ENCODE data around the gene TSKU.

TSKU gene

DNA sequence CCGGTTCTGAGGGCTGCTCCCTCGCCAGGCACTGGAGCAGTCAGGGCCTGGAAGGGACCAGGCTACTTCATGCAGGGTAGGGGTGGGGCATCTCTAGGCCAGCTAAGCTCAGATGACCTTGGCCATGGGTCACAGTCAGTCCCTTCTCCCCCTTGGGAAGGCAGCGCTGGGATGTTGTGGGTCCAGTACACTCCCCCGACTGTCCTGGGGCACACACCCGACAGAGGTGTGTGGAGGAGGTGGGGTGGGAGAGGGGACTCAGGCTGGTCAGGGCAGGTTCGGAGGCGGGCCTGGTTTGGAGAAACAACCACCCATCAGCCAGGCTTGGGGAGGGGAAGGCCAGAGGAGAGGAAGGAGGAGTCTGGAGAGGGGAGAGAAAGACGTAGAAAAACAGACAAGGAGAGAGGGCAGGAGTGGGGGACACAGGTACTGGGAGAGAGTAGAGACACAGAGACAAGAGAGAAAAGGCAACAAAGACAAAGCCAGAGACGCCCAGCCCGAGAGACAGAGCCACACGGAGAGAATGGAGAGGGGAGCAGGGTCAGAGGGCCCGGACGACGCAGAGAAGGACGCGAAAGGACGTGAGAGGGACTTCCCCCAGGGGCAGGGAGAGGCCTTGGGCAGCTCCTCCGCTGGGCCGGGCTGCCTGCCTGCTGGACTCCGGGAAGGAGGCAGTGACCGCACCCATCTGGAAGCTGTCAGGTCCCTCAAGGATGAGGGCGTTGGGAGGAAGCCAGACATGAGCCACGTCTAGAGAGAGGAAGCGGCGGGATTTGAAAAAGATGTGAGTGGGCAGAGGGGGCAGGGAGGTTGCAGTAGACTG is 30.6 kb upstream of the TSKU start:
- no peak for DNase-seq (ENCODE audit: low read depth)

DNA sequence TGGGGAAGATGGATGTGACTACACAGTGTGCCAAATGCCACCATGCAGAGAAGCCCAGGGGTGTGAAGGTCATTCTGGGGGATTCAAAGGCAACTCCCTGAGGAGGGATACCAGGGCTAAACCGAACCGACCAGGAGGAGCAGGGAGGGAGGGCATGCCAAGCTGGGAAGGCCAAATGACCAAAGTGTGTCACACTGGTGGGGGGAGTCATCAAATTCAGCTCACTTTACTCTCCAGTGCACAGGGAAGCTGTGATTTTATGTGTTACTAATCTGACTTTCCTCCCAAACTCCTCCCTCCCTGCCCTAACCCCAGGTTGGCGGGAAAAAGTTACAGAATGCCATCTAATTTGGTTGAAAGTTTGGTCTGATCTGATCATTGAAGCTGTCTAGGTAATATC is 29.7 kb upstream of the TSKU start:
- no peak for DNase-seq (ENCODE audit: low read depth)

DNA sequence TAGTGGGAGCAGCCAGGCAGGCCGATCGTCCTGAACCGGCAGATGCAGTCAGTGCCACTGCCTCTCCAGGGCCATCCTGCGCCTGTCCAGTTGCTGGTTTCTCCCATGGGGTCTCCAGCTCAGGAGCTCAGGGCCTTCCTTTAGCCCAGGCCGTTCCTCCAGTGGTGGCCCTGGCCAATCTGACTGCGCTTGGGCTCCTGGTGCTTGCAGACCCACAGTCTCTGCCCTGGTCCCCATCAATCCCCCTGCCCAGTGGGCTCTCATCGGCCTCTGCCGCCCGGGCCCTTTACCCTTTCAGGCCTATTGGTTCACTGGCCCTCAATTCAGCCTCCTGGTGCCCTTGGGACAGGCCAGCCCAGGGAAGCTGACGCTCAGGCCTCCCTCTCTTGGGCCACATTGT is 29.2 kb upstream of the TSKU start:
- no peak for DNase-seq (ENCODE audit: low read depth)

DNA sequence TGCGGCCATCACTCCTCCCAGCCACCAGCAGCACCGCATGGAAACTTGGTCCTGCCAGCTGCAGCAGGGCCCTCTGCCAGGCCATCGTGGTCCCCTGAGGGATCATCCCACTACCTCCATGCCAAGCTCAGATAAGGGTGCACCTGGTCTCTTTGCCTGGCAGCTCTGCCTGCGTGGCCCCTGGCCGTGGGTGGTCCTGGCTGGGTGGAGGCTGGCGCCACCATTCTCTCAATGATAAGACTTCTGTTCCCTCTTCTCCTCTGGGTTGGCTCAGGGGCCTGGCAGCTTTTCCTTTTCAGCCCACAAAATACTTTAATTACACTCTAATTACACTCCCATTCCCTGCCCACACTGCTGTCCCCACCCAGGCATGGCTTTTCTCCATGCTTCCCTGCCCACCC is 26.8 kb upstream of the TSKU start:
- DNase-seq (ENCODE audit: low read depth), result no peak

DNA sequence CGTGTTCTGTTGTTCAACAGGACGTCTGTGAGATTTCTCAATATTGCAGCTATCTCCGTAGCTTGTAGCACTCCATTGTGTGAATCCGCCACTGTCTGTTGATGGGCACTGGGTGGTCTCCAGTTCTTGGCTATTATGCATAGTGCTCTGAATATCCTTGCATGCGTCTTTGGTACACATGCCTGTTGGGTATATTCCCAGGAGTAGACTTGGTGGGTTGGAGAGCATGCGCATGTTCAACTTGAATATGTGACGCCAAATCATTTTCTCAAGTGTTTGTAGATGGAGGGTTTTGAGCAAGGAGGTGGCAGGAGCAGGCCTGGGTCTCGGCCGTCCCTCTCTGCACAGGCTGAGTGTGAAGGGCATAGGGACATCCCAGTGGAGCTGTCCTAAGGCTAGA is 24.8 kb upstream of the TSKU start:
- DNase-seq (ENCODE audit: low read depth), result no peak

DNA sequence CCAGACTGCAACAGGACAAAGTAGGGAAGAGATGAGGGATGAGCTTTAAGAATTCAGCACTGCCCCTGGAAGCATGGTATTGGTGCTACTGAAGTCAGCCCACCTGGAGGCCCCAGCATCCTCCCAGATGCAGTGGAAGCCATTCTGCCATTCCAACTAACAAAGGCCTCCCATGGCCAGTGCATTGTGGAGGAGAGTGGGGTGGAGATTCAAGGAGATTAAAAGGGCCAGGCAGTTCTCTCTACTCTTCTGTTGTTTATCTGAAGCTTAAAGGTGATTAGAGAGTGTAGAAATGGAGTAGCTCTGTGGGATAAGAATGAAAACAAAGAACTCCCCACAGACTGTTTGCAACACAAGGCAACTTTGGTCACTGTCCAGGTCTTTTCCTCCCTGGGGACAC is 24.1 kb upstream of the TSKU start:
- DNase-seq (ENCODE audit: low read depth), result no peak

DNA sequence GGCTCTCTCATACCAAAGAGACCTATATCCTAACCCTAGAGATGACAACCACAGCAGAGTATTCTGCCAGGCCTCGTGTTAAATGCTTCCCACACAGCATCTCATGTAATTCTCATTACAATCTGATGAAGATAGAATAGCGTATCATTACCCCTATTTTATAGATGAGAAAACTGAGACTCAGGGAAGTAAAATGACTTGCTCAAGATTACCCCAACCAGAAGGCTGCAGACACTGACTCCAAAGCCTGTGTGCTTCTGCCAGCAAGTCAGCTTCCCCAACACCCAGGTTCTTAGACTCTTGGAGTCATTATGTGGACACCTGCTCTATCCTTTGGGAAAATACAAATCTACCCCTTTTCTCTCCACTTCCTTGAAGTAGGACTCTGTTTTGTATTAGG is 23.6 kb upstream of the TSKU start:
- DNase-seq (ENCODE audit: low read depth), result no peak

DNA sequence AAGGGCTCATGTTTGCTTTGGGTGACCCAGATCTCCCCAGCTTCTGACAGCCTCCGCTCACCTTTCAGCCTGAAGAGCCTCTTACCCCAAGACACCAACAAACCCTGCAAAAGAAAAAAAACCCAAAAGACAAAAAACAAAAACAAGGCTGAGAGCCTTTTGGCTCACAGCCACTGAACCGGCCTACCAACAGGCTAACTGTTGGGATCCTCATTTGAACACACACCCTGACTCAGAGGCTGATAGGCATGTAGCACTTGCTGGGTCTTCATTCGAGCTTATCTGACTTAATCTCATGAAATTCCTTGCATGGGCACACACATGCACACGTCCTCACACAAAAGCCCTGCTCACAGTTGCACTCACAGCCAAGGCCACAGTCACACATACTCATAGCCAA is 22.9 kb upstream of the TSKU start:
- DNase-seq (ENCODE audit: low read depth), result no peak

DNA sequence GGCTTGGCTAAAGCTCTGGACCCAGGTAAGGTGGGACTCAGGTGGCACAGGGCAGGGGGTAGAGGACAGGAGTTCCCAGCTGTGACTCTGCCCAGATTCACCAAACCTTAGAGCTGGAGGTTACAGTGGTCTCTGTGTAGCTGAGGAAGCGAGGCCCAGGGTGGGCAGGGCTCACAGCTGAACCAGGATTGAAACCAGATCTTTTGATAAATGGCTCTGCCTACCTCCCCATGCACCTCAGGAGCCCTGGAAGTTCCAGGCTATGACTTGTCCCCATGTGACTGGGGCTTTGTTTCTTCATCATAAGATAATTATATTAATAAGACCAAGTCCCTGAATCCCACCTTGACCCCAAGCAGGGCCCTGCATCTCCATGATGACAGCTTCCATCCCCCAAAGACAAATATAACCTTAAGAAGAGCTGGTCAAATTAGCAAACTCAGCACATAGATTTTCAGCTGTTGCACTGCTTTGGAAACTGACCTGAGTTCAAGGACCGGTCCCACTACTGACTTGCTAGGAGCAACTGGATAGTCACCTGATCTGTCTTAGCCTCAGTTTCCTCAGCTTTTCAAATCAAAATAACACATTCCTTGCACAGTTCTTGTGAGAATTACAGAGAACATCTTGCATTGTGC is 21.3 kb upstream of the TSKU start:
- no peak for DNase-seq (ENCODE audit: low read depth)

DNA sequence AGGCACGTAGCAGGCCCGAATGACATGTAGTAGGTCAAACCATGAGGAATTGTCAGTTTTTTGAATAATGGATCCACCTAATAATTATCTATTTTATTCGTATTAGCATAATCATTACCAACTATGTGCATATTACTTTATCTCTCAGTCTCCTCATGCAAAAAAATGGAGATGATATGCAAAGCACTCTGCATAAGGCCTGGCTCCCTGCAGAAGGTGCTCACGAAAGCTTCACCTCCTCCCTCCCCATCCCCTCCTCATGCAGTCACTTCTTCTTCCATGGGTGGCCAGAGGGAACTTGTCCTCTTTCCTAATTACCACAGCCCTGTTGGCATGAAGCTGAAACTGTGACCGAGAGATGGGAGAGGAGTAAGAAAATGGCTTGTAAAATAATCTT is 20.8 kb upstream of the TSKU start:
- no peak for DNase-seq (ENCODE audit: low read depth)

DNA sequence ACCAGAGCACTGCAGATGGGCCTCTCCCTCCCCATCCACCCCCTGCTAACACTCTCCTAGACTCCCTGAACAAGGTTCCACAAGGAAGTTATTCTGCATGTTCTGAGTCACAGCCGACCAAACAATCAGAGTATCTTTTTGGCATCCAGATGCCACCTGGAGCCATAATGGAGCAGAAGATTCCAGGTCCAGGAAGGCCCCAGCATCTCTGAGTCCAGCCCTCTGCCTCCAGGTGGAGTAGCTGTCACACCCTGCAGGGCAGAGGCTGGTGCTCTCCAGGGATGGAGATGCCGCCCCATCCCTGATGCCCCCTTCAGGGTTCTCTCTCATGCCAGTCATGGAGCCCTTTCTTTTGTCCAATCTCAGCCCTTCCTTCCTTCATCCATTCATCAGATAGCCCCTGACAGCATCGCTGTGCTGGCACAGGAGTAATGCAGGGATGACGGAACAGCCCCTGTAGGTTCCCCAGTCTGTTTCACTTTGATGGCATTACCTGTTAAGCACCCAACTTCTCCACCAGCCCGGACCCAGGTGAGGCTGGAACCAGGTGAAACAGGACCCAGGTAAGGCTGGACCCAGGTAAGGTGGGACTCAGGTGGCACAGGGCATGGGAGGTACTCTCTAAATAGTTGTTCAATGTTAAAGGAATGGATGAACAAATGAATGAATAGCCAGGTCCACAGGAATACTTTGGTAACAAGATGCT is 20.1 kb upstream of the TSKU start:
- DNase-seq (ENCODE audit: low read depth), result no peak

DNA sequence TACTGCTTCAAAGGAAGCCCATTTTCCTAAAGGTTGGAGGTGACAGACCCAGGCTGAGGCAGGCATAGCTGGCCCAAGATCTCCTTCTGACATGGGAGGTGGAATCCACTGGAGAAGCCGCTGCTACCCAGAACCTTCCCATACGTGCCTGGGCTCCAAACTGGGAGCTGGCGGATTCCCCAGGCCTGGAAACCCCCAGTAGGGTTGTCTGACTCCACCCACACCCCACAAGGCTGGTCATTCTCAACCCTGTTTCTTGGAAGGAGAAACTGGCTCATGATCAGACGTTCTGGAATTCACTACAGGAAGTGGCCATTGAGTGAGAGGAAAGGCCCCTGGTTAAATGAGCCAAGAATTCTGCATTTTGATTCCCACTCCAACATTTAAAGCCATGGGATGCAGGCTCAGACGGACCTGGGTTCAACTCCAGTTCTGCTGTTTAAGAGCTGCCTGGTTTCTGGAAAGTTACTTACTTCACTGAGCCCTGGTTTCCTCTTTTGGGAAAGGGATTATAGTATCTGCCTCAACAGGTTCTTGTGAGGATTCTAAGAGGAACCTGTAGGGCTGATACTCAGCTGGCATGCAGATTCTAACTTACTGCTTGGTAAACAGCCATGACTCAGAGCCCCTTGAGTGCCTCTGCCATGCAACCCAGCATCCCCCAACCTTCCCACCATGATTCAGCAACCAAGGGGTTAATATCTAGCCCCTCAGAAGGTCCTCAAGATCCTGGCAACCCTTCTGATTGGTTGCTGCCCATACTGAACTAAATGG is 19.4 kb upstream of the TSKU start:
- DNase-seq (ENCODE audit: low read depth), result no peak

DNA sequence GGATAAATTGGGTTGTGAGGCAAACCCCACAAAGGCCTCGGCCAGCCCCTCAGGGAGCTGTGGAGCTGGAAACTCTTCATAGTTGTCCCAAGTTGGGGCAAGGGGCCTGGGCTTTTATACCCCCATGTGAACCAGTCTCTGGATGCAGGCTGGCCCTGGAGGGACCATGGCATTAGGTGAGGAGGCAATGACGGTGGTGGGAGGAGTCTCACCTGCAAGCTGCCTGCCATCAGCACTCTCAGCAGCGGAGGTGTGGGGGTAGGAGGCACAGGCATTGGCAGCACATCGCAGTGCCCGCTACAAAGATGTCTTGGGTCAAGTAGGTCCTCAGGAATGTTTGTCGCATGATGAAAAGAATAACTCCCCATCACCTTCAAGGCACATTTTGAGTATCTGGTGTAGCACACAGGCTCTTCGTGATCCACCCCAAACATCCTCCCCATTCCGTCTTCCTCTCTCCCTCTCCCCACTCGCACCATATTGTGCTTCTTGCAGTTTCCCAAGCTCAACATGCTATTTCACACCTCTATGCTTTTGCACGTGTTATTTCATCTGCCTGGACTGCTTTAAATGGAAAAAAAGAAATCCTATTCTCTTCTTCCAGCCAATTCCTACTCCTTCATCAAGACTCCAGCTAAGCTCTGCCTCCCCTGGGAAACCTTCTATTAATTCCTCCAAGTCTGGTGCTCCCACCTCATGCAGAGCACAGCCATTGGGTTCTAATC is 18.1 kb upstream of the TSKU start:
- DNase-seq (ENCODE audit: low read depth), result no peak

DNA sequence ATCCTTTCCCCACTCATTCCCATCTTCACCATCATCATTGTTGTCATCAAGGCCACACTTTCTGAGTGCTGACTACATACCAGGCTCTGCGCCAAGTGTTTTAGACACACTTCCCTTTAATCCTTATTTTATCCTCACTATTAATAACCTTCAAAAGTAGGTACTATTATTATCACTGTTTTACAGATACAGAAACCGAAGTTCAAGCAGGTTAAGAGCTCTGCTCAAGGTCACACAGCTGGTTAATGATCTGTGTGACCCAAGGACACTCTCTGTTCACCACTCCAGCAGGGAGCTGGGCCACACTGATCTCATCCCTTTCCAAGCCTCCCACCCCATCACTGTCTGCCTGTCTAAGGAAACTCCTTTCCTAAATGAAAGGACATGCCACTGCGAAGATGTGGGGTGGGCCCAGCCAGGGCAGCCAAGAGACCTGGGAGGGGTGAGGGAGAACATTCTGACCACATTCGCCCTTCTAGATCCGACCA is 17.2 kb upstream of the TSKU start:
- no peak for DNase-seq (ENCODE audit: low read depth)

DNA sequence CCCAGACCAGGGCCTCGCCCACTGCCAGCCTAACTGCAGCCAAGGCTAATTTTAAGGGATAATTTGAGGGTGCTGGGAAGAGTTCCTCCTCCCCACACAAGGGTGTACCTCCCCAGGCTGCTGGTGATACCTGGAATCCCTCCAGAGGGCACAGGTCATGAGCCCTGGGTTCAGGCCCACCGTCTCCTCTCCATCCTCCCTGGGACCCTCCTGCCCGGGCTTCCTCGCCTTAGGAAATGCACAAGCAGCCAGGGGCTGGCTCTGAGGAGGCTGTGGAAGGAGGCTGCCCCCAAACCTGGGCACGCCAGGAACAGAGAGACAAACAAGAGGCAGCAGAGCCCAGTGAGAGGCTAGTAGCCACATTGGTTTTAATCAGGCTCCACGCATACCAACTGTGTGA is 16.6 kb upstream of the TSKU start:
- DNase-seq (ENCODE audit: low read depth), result no peak

DNA sequence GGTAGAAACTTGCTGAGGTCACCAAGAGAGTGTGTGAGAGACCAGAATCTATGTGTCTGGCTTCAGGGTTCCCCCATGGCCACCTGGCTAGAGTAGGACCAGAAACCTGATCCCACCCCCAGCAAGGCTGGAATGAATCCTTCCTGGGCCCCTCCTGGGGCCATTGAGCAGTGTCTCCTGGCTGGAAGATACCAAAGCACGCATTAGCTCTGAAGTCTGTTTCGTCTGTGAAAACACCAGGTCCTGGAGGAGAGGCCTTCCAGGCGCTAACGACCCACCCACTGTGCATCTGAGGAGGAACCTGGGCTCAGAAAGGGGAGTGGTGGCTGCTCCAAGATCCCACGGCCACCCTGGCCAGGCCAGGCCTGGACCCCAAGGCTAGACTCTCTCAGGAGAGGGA is 15.5 kb upstream of the TSKU start:
- no peak for DNase-seq (ENCODE audit: low read depth)

DNA sequence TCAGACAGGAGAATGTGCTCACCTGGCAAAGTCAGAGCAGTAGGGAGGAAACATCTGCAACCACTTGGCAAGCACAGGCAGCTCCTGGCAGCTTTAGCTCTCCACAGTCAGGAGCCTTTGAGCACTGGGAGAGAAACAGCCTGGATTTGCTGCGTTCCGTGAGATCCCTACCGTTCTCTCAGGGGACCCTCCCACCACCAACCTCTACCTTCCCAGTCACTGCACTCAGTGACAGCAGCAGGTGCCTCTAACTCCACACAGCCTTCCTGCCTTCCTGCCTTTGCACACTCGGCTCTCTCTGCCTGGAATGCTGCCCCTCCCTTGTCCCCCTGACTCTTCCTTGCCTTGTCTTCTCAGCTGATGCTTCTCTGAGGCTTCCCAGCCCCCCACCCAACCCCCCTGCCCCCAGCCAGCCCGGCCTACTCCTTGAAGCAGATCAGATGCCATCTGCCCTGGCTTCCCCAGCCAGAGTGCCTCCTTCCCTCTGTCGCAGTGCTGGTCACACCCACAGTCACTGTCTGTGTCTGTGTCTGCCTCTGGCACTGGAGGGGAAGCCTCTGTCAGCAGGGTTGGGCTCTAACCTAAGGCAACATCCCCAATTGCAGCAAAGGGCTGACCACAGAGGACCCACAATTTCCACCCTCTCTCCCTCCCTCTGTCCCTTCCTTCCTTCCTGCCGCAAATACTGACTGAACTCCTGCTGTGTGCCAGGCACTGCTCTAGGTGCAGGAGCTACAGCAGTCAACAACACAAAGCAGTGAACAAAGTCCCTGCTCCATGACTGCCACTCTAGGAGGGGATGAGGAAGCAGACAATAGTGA is 14.9 kb upstream of the TSKU start:
- DNase-seq (ENCODE audit: low read depth), result no peak

DNA sequence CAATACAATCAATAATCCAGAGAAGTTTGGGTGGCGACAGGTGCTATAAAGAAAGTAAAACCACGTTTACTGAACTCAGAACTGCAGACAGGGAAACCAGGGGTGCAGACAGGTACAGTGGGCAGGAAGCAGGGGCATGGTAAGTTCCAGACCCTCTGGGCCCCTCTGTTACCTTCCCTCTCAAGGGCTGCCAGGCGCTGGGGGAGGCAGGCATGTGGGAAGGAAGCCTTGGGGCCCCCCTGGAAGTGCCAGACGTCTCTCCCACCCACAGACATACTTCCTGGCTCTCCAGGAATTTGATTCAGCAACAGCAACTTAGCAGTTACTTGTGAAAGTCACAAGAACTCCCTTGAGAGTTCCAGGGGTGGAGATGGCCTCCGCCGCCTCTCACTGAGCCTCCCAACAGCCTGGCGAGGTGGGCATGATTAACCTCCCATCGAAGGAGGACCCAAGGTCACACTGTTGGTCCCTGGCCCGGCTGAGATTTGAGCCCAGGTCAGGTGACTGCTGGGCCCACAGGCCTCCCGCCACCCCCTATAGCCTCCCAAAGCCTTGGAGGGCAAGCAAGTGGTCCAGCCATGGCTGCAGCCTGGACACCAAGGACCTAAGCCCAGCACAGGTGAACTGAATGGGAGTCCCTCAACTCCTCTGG is 14.1 kb upstream of the TSKU start:
- no peak for DNase-seq (ENCODE audit: low read depth)

DNA sequence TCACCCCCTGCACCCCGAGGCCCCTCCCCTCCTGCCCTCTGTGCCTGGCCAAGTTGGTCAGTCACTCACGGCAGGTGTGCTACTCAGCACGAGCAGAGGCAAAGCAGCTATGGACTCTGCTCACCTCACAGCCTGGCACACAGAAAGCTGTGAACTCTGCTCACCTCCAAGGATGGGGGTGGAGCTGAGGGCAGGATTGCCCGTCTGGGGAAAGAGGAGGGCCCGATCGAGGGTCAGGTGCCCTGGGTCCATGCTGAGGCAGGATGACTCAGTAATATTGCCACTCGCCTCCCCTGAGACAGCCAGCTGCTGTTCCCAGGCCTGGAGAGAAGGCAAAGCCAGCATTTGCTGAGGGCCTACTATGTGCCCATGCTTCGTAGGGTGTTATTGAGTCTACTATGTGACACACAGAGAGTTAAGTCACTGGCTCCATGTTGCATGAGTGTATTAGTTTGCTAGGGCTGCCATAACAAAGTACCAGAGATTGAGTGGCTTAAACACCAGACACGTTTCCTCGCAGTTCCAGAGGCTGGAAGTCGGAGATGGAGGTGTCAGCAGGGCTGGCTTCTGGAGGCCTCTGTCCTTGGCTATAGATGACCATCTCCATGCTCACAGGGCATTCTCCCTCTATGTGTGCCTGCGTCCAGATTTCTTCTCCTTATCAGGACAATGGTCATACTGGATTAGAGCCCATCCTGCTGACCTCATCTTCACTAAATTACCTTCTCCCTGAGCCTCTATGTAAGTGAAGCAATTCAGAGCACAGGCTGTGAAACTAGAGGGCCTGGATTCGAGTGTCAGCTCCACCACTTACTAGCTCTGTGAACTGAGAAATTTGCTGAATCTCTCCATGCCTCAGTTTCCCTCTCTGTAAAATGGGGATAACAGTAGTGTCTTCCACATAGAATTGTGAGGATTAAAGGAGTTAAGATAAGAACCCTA is 13.2 kb upstream of the TSKU start:
- DNase-seq (ENCODE audit: low read depth), result no peak

Measured in T follicular helper cell (primary cell).